Measurements from ENCODE around the gene MEX3B. TPM values are rescaled to one million over a fixed set of nuclear protein-coding genes. Genes with fewer than 3 reads are reported as not detected.

MEX3B gene
- total RNA-seq, 2 experiments from 2014 or later = 5.8 to 8.7 TPM

DNA sequence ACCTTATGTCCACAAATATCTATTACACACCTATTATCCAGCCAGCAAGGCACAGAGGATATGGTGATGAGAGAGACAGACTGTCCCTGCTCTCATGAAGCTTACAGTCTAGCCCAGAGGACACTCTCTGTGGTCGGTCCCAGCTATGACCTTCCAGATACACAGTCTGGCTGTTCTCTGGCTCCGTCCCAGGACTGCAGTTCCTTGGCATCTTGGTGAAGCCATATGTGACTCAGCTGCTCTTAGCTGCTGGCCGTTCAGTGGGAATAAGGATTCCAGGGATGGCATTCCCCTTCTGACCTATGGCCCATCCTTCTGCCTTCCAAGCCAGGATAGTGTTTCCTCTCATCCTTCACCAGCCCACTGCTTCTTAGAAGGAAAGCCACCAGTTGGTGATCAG, 30.8 kb downstream of the MEX3B start:
- H3K4me3 ChIP-seq (ENCODE audit: low read depth, low read length, poor library complexity, severe bottlenecking) = no peak overlapping the region
- no peaks in the 10 kb centered on the region for H3K79me2 ChIP-seq (ENCODE audit: insufficient read depth, low read depth, low read length)
- TF ChIP-seq EZH2phosphoT487 (IDR thresholded peaks at IDR 0.05; ENCODE audit: borderline replicate concordance, low read depth, low read length) (no peak), CTCF (conservative IDR thresholded peaks at IDR 0.05; ENCODE audit: low read length) (no peak)
- ChIA-PET POLR2A (interaction anchor here (0.6 to 1.0 kb wide), 2 partner anchors 18 to 179 kb away, joined by 3 to 4 read pairs; no protein-coding TSS in a partner anchor), CTCF (ENCODE audit: unreplicated experiment) (no interaction called here)
- no peaks in the 10 kb centered on the region for H3K9me3 ChIP-seq (ENCODE audit: low read length)
- intact Hi-C loops (cut with micrococcal nuclease; ENCODE audit: unreplicated experiment) = no loop called here
- no peak for DNase-seq (ENCODE audit: low spot score)
- H3K4me1 ChIP-seq (ENCODE audit: insufficient read depth, low read length, poor library complexity, severe bottlenecking) = no peaks in the 10 kb centered on the region
- no peaks in the 10 kb centered on the region for H3K9me2 ChIP-seq (ENCODE audit: insufficient read depth, low read length)
- no peak overlapping the region for H3K4me2 ChIP-seq (ENCODE audit: low read length)
- no peak overlapping the region for H3K27ac ChIP-seq (ENCODE audit: low read depth, low read length, poor library complexity, severe bottlenecking)
- BruUV-seq (replicated peaks) = no TSS peak
- no peaks in the 10 kb centered on the region for H3K36me3 ChIP-seq (ENCODE audit: insufficient read depth, low read length)
- no peak overlapping the region for H2AFZ ChIP-seq (ENCODE audit: low read length)
- no peaks in the 10 kb centered on the region for H4K20me1 ChIP-seq (ENCODE audit: insufficient read depth, low read length)

- H3K27ac ChIP-seq (ENCODE audit: low read depth, low read length, poor library complexity, severe bottlenecking) = no peak overlapping the region
- no peak overlapping the region for H3K4me3 ChIP-seq (ENCODE audit: low read depth, low read length, poor library complexity, severe bottlenecking)
- H3K9me2 ChIP-seq (ENCODE audit: insufficient read depth, low read length) = no peaks in the 10 kb centered on the region
- BruUV-seq (replicated peaks) = no TSS peak
- ChIA-PET POLR2A (no interaction called here), CTCF (ENCODE audit: unreplicated experiment) (no interaction called here)
- no peaks in the 10 kb centered on the region for H3K9me3 ChIP-seq (ENCODE audit: low read length)
- TF ChIP-seq EZH2phosphoT487 (IDR thresholded peaks at IDR 0.05; ENCODE audit: borderline replicate concordance, low read depth, low read length) (no peak), CTCF (conservative IDR thresholded peaks at IDR 0.05; ENCODE audit: low read length) (no peak)
- DNase-seq (ENCODE audit: low spot score) = no peak
- no peaks in the 10 kb centered on the region for H3K79me2 ChIP-seq (ENCODE audit: insufficient read depth, low read depth, low read length)
- no peaks in the 10 kb centered on the region for H3K4me1 ChIP-seq (ENCODE audit: insufficient read depth, low read length, poor library complexity, severe bottlenecking)
- H3K36me3 ChIP-seq (ENCODE audit: insufficient read depth, low read length) = no peaks in the 10 kb centered on the region
- no peak overlapping the region for H3K4me2 ChIP-seq (ENCODE audit: low read length)
- intact Hi-C loops (cut with micrococcal nuclease; ENCODE audit: unreplicated experiment) = no loop called here
- H4K20me1 ChIP-seq (ENCODE audit: insufficient read depth, low read length) = no peaks in the 10 kb centered on the region
- H2AFZ ChIP-seq (ENCODE audit: low read length) = no peak overlapping the region
Measured at GRCh38 chr15:82012908-82013307, 32.9 kb downstream of the MEX3B start.

DNA sequence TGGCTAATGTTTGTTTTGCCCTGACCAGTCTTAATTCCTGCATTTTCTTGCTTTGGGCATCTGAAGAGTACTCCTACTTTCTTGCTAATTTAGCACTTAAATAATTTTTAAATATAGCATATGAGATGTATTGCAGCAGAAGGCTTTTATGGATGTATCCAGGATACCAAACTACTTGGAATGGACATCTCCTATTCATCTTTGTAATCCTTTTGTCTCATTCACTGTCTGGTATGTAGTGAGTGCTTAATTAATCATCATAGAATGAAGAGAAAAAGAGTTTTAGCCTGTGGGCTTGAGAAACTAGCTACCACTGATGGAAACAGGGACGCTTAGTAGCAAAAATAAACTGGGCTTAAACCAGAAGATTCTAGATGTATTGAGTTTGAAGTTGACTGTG, 40.6 kb downstream of the MEX3B start:
- no peak overlapping the region for H2AFZ ChIP-seq (ENCODE audit: low read length)
- H3K9me3 ChIP-seq (ENCODE audit: low read length) = no peaks in the 10 kb centered on the region
- no peaks in the 10 kb centered on the region for H3K9me2 ChIP-seq (ENCODE audit: insufficient read depth, low read length)
- TF ChIP-seq CTCF (conservative IDR thresholded peaks at IDR 0.05; ENCODE audit: low read length) (no peak), EZH2phosphoT487 (IDR thresholded peaks at IDR 0.05; ENCODE audit: borderline replicate concordance, low read depth, low read length) (no peak)
- no peaks in the 10 kb centered on the region for H3K4me1 ChIP-seq (ENCODE audit: insufficient read depth, low read length, poor library complexity, severe bottlenecking)
- no peak overlapping the region for H3K4me2 ChIP-seq (ENCODE audit: low read length)
- no peaks in the 10 kb centered on the region for H3K36me3 ChIP-seq (ENCODE audit: insufficient read depth, low read length)
- POLR2A ChIA-PET = no interaction called here
- H3K79me2 ChIP-seq (ENCODE audit: insufficient read depth, low read depth, low read length) = no peaks in the 10 kb centered on the region
- CTCF ChIA-PET (ENCODE audit: unreplicated experiment) = no interaction called here
- no TSS peak for BruUV-seq (replicated peaks)
- H3K4me3 ChIP-seq (ENCODE audit: low read depth, low read length, poor library complexity, severe bottlenecking) = no peak overlapping the region
- intact Hi-C loops (cut with micrococcal nuclease; ENCODE audit: unreplicated experiment) = no loop called here
- no peak overlapping the region for H3K27ac ChIP-seq (ENCODE audit: low read depth, low read length, poor library complexity, severe bottlenecking)
- DNase-seq (ENCODE audit: low spot score) = no peak
- no peaks in the 10 kb centered on the region for H4K20me1 ChIP-seq (ENCODE audit: insufficient read depth, low read length)
